ENCODE measurements around the gene ADCY3. TPM values are rescaled to one million over a fixed set of nuclear protein-coding genes. Genes with fewer than 3 reads are reported as not detected.

The ADCY3 gene
- total RNA-seq, 1 experiment from 2014 or later, result 39.5 TPM

DNA sequence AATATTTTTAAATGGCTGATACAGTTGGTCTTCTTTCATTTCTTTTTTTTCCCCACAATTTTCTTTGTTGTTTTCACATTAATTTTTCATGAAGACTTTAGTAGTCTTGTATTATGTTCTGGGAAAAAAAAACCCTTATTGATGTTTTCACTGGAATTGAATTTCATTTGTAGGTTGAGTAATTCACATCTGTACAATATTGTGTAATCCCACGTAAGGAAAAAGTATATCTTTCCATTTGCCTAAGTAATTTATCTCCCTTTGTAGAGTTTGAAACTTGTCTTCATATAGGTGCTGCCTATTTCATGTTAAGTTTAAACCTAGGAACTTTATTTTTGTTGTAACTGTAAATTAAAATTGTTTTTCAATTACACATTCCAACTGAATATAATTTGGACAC is 49.7 kb upstream of the ADCY3 start:
- H3K4me2 ChIP-seq (ENCODE audit: insufficient read depth, insufficient read length, low read length), result no peak overlapping the region
- Mint-ChIP-seq H3K36me3 (ENCODE audit: insufficient read depth in 1 of 3, low read depth in 3 of 3) (peaks cover 4 to 18% (median 16%) of the 10 kb centered on the region in 3 experiments; a peak in 5 of 7 replicates), H3K4me3 (no peak overlapping the region), H3K27me3 (ENCODE audit: low read depth) (no peaks in the 10 kb centered on the region), H3K27ac (no peak overlapping the region), H3K9me3 (peaks cover 0 to 3% of the 10 kb centered on the region in 2 experiments; a peak in 1 of 5 replicates), H3K4me1 (peaks cover 10 to 11% of the 10 kb centered on the region in 2 experiments; a peak in 3 of 4 replicates)
- H3K23me2 ChIP-seq (ENCODE audit: insufficient read length, low read depth, low read length, poor library complexity, severe bottlenecking), result peaks cover 14% of the 10 kb centered on the region
- no peak overlapping the region for H2BK12ac ChIP-seq (ENCODE audit: insufficient read length, low read depth, low read length)
- no peak overlapping the region for H3K27ac ChIP-seq (ENCODE audit: insufficient read length, low read depth, low read length)
- no peak overlapping the region for H3K18ac ChIP-seq (ENCODE audit: insufficient read length, low read depth, low read length)
- H4K20me1 ChIP-seq (ENCODE audit: control insufficient read depth, insufficient read depth, insufficient read length), result no peaks in the 10 kb centered on the region
- no peak overlapping the region for H3K4ac ChIP-seq (ENCODE audit: low read depth, low read length)
- no peak overlapping the region for H3K23ac ChIP-seq (ENCODE audit: insufficient read length, low read depth, low read length)
- no peak for DNase-seq
- no peaks in the 10 kb centered on the region for H3K9me3 ChIP-seq (ENCODE audit: control insufficient read depth, low read depth, low read length)
- no peaks in the 10 kb centered on the region for H3K79me1 ChIP-seq (ENCODE audit: insufficient read depth, low read depth, low read length, poor library complexity, severe bottlenecking)
- H3K79me2 ChIP-seq (ENCODE audit: insufficient read depth, low read length), result 0 out of 2 replicates have a peak, but pooled peaks cover 2% of the 10 kb centered on the region
- H2AK5ac ChIP-seq (ENCODE audit: insufficient read length, low read length), result no peak overlapping the region
- H4K8ac ChIP-seq (replicated peaks; ENCODE audit: insufficient read length, low read depth, low read length), result no peak overlapping the region
- no peak overlapping the region for H3K9ac ChIP-seq (ENCODE audit: extremely low read depth, insufficient read length, low read length)
- no peaks in the 10 kb centered on the region for H3K27me3 ChIP-seq (ENCODE audit: insufficient read depth, low read length)
- no peak overlapping the region for H4K5ac ChIP-seq (ENCODE audit: insufficient read length, low read depth, low read length)
- H2BK120ac ChIP-seq (ENCODE audit: low read depth, low read length, poor library complexity, severe bottlenecking), result no peak overlapping the region
- H3K56ac ChIP-seq (ENCODE audit: insufficient read length, low read depth, low read length), result no peak overlapping the region
- no peak overlapping the region for H2BK5ac ChIP-seq (ENCODE audit: insufficient read length, low read length)
- no peaks in the 10 kb centered on the region for H3K4me1 ChIP-seq (ENCODE audit: insufficient read depth, low read length)
- TF ChIP-seq, protein P1, sequence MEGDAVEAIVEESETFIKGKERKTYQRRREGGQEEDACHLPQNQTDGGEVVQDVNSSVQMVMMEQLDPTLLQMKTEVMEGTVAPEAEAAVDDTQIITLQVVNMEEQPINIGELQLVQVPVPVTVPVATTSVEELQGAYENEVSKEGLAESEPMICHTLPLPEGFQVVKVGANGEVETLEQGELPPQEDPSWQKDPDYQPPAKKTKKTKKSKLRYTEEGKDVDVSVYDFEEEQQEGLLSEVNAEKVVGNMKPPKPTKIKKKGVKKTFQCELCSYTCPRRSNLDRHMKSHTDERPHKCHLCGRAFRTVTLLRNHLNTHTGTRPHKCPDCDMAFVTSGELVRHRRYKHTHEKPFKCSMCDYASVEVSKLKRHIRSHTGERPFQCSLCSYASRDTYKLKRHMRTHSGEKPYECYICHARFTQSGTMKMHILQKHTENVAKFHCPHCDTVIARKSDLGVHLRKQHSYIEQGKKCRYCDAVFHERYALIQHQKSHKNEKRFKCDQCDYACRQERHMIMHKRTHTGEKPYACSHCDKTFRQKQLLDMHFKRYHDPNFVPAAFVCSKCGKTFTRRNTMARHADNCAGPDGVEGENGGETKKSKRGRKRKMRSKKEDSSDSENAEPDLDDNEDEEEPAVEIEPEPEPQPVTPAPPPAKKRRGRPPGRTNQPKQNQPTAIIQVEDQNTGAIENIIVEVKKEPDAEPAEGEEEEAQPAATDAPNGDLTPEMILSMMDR (conservative IDR thresholded peaks at IDR 0.05), result no peak
- WGBS (ENCODE audit: extremely low coverage, insufficient read length, low lambda C conversion rate), result no CpG with 5 or more reads among the region's 1 CpG
- no peak overlapping the region for H2BK20ac ChIP-seq (ENCODE audit: low read depth, low read length, poor library complexity, severe bottlenecking)
- no peak overlapping the region for H4K91ac ChIP-seq (ENCODE audit: insufficient read length, low read depth, low read length)
- H3T11ph ChIP-seq (ENCODE audit: low read length), result no peak overlapping the region
- no peak overlapping the region for H2BK15ac ChIP-seq (ENCODE audit: low read depth, low read length)
- no peak overlapping the region for H3K14ac ChIP-seq (ENCODE audit: insufficient read depth, low read length)
- H2AFZ ChIP-seq (ENCODE audit: low read length), result no peak overlapping the region

Data from H9 (cell line).